Ovary (tissue), 3 donors: ENCODE data around the gene OOSP2.

ENCODE experiments used
- CTCF ChIP-seq, 3 donors: fragments of 450-650 bp in 2 of 3; fragments of 200-600 bp in 1 of 3; IDR thresholded peaks; one replicate each; pipeline versions ENCODE4 v1.5.1 to v1.8.0; 2016 to 2022; ENCODE audit warnings: antibody characterized with exemption in 3 of 3, mild to moderate bottlenecking in 1 of 3
- POLR2A ChIP-seq: fragments of 450-650 bp; IDR thresholded peaks from one replicate; pipeline ENCODE4 v1.6.1; 2017; ENCODE audit warnings: antibody characterized with exemption, mild to moderate bottlenecking, moderate library complexity
- donor health status: DM: no; HTN: no; CAD: no.

GRCh38 chr11:60064111-60064510, 23.9 kb downstream of the OOSP2 start:
- TF ChIP-seq CTCF (IDR thresholded peaks at IDR 0.05) (no peak), POLR2A (no peak)
